HUDEP-2 (cell line): ENCODE data around the gene SPATS2L.

Experiments
- DNase-seq, 76 experiments: peaks; one replicate each; lab custom pipeline; 2025; ENCODE audit not compliant: unreplicated experiment in 76 of 76; lab: John Stamatoyannopoulos, UW

SPATS2L gene

DNA sequence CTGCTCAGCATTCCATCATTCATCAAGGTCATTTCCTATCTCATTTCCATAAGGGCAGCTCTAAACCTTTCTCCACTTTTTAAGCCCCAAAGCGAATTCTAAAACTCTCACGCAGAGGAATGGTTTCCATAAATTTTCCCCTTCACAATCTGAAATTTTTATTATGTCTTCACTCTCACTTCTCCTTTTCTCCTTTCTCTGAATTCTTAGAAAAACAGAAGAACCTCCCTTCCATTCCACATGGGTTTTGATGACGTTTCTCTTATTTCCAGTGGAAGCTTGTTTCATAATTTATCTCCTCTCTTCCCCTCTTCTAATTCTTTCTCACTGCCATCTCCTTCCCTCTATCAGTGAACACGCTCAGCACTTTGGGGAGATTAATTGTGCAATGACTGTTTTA lies 97.3 kb downstream of the SPATS2L start:
- no peak for DNase-seq

DNA sequence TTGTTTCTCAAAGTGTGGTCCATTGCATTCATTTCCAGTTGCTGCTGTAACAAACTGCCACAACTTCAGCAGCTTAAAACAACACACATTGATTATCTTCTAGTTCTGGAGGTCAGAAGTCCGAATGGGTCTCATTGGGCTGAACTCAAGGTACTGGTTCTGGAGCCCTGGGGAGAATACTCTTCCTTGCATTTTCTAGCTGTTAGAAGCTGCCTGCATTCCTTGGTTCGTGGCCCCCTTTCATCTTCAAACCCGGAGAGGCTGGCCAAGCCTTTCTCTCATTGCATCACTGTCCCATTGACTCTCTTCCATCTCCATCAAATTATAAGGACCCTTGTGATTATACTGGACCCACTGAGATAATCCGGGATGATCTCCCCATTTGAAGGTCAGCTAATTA lies 98.1 kb downstream of the SPATS2L start:
- no peak for DNase-seq

DNA sequence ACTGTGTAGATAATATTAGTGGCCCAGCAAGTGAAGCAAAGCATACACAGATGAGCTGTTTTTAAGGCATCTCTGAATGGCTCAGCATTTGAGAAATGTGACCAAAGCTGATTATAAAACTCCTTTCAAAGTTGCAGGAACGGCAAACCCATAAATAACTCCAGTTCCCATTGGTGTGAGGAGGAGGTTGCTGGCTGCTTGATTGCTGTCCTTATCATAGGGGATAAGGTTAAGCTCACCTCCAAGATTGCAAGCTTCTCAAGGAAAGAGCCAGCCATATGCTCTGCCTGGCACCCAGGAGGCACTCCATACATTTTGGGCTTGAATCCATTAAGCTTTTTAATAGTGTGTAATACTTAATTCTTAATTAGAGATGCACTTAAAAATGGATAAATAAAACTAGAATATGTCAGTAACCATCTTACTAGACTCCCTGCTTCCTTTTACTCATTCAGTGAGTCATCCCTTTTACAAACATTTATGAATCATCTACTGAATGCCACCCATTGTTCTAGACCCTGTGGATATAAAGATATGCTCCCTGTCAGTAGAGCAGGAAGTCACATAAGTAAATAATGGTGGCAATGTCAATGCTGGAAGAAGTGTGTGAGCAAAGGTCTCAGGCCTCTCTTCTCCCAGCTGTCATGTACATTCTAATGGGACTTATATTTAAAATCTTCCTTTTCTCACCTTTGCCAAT lies 99.3 kb downstream of the SPATS2L start:
- DNase-seq, result peak in 4 of 76 experiments; percentile 6 to 28 (median 8)

DNA sequence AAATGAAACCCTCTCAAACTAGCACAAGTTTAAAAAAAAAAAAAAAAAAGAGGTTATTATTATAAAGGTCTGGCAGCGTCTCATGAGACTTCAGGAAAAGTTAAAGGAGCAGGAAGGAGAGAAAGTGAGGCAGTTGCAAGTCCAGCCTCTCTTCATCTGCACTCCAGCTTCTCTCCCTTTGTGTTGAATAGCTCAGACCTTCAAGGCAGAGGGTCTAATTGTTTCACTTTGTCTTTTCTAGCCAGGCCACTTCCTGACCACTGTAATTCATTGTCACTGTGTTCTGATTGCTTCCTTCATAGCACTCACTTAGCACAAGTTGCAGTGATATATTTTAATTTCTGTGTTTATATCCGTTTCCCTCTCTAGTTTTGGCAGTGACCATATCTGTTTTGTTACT lies 99.9 kb downstream of the SPATS2L start:
- DNase-seq, result no peak

DNA sequence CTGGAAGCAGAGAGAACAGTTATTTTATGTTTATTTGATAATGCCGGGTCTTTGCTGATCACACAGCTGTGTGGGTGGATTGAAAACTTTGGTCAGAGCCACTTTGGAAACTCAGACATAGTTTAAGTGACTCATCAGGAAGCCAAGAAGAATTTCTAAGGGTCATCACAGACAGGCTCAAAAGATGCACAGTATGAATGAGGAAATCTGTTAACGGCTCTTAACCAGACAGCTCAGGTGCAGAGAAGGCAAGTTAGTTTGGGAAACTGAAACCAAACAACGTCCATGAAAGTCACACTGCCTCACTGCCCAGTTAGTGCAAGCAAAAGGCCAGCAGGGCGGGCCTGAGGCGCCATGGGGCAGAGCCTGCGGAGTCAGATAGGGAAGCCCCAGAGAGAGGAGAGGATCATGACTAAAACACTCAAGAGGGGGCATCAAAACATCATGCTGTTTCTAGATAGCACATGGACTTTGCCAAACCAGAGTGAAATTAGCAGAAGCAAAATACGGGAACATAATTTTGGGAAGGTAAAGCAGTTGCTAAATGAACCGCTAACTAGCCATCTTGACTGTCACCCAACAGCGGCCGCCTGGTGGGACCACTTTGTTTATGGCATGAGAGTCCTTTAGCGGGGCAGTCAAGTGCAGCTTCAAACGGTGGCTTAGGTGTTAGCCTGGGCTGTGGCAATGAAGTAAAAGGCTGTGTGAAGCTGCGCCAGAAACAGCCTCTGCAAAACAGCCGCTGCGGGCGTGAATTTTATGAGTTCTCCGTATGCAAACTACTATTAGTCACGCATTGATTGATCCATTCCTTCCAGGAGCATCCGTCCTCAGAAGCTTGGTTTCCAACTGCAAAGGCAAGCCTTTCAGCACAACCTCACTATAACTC lies 102.2 kb downstream of the SPATS2L start:
- no peak for DNase-seq

DNA sequence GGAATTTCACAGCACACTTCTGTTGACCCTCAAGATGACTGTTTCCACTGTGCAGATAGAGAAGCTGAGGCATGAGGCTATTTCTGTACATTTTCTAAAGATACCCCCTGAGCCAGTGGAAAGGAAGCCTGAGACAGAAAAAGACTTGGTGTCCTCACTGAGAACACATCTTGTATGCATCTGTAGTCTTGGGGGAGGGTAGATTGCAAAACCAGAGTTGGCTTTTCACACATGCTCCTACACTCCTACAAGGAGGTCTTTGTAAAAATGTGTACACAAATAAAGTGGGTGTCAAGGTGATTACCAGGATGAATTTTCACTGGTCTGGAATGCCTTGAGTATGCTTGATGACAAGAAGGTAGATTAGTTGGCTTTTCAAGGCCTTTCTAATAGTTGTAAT lies 105.3 kb downstream of the SPATS2L start:
- no peak for DNase-seq

DNA sequence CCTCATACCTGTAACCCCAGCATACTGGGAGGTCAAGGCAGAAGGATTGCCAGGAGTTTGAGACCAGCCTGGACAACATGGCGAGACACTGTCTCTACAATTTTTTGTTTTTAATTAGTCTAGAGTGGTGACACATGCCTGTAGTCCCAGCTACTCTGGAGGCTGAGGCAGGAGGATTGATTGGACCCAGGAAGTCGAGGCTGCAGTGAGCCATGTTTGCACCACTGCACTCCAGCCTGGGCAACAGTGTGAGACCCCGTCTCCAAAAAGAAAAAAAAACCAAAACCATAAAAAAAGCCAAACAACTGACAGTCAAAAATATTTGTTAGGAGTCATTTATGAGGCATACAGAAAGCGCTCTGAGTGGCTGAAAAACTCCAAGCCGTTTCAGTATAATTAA lies 107.9 kb downstream of the SPATS2L start:
- DNase-seq, result no peak

DNA sequence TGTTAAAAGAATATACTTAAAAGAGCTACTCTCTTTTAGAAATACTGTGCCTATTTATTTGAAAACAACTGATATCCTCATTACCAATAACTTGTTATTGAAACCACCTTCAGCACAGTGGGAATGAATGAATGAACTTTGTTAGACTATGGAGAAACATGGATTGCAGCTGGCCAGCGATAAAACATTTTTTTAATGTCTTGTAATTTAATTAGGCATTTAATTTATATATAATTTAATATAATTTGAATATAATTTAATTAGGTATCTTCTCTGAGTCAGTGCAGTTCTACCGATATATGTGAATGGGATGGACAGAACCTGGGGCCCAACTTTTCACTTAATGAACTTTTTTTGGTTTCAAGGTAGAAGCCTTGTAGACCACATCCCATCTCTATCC lies 109.0 kb downstream of the SPATS2L start:
- DNase-seq, result no peak

DNA sequence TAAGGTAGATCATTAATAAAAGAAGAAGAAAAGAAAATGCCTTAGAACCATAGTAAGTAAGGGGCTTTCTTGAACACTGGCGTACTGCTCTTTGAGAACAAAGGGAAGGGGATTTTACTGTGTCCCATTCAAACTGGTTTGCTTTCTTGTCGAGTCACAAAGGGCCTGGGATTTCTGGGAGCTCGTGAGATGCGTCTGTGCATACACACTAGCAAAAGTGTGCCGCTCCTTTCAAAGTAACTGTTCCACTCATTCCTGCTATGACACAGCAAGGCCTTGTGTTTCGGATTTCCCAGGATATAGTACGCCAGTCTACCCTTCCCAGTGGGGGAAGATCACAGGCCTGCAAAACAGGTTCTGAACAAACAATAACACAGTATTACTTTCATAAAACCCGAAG lies 110.4 kb downstream of the SPATS2L start:
- DNase-seq, result no peak

DNA sequence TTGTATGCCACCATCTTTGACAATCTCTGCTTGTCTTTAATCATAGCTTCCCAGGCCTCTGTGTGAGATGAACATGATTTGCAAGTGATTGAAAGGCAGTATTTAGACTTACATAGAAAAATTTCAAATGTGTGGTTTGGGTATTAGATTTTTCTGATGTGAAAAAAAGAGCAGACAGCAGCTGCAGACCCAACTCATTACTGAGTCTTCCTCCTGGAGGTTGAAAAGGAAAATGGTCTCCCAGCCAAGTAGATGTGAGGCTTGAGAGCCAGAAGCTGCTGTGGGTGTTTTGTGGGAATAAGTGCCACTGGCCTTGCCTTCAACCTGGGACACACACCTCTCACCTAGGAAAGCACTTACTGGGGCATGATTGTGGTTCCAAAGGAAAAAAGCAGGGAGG lies 110.9 kb downstream of the SPATS2L start:
- DNase-seq, result no peak

DNA sequence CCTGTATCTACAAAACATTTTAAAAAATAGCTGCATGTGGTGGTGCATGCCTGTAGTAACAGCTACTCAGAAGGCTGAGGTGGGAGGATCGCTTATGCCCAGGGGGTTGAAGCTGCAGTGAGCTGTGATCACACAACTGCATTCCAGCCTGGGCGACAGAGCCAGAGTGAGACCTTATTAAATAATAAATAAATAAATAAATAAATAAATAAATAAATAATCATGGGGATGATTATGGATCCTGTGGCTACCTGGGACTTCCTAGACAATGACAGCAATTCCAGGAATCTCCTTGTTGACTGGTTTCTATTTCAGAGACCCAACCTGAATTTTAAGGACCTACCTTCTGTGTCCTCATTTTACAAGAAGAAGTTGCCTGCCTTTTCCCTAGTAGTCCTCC lies 111.9 kb downstream of the SPATS2L start:
- no peak for DNase-seq

DNA sequence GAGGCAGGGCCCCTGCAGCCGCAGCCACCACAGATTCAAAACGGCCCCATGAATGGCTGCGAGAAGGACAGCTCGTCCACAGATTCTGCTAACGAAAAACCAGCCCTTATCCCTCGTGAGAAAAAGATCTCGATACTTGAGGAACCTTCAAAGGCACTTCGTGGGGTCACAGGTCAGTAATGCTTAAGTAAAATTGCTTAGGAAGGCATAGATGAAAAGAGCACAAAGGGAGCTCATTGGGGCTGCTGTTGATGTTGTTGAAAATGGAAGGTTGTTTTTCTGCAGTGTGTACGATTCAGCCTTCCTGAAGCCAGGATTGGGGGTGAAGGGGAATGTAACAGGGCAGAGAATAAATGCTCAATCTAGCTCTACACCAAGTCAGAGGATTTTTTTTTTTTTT lies 112.8 kb downstream of the SPATS2L start:
- DNase-seq, result no peak

DNA sequence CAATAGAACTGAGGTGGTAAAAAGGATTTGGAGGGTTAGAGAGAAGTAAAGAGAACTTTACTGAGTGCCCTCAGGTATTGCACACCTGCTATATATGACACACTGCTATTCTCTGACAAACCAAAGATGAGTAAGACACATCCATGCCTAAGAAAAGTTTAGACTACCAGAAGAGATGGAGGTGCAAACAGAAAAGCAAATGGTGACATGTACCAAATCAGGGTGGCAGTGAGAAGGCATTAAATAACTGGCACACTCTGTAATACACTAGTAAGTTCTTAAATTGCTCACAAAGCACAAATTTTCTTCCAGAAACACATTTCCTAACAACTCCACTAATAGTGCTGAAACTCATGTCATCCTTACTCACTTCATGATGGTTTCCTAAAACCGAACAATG lies 114.8 kb downstream of the SPATS2L start:
- no peak for DNase-seq

DNA sequence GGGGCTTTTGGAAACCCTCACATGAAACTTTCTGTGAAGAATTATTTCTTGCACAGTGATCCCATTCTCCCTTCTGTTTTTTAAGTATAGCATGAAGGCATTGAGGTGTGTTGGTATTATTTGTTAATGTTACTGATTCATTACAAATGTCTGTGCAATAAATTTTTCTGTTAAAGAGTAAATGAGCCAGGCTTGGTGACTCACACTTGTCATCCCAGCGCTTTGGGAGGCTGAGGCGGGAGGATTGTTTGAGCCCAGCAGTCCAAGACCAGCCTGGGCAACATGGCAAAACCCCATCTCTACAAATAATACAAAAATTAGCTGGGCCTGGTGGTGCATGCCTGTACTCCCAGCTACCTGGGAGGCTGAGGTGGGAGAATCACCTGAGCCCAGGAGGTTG lies 115.6 kb downstream of the SPATS2L start:
- DNase-seq, result no peak

DNA sequence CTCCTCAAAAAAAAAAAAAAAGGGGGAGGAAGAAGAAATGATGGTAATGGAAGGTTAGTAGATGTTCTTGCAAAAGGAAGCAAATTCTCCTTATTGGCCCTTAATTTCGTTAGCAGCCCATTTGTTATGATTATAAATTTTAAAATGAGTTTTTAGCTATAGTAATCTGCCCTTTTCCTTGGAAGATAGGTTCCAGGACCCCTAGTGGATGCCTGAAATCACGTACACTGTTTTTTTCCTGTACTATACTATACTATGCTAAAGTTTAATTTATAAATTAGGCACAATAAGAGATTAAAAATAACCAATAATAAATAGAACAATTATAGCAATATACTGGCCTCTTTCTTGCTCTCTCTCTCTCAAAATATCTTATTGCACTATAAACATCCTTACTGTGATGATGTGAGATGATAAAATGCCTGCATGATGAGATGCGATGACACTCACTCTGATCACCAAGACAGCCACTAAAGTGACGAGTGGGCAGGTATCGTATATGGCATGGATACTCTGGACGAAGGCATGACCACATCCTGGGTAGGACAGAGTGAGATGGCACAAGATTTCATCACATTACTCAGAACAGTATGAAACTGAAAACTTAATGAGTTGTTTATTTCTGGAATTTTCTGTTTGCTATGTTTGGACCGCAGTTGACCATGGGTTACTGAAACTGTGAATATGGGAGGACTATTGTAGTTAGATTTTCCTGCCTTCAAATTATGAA lies 116.2 kb downstream of the SPATS2L start:
- no peak for DNase-seq

DNA sequence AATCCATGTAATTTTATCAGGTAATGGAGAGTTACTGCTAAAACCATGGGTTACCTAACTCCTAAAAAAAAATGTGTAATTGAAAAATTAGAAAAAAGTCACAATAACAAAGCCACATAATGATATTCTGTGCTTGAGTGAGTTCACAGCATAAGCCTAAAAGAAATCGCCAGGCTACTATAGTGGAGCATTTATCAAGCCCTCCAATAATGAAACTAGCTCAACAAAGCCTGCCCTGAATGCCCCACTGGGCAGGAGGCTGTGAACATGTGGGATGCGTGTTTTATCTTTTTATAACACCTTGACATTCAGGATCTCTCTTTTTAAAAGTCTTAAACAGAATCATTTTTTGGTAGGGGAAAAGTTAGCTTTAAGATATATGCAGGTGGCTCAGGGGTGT lies 117.0 kb downstream of the SPATS2L start:
- no peak for DNase-seq

DNA sequence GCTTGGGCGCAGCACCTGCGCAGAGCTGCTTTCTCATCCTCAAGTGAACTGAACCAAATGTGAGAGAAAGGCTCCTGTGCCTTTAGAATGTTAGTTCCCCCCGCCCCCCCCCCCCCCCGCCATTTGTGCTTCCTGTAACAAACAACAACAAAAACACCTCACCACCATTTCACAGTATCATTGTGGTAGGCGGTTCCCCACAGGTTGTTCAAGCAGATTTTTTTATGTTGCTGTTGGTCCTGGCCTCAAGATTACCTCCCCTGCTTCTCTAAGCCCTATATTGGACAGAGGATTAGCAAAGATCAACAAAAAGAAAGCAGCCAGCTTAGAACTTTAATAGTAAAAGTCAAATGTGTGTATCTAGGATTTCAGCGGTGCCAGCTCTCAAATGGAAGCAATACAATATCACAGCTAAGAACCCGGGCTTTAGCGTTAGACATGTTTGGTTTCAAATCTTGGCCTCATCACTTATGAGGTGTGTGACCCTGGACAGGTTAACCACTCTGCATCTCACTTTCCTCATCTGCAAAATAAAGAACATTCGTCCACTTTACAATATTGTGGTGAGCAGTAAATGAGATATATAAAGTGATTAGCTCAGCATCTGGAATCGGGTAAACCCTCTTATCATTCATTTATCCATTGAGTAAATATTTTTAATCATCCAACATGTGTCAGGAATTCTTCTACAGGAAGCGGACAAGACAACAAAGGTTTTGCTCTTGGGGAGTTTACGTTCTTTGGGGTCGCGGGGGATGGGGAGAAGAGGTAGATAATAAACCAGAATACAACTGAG lies 118.7 kb downstream of the SPATS2L start:
- no peak for DNase-seq

DNA sequence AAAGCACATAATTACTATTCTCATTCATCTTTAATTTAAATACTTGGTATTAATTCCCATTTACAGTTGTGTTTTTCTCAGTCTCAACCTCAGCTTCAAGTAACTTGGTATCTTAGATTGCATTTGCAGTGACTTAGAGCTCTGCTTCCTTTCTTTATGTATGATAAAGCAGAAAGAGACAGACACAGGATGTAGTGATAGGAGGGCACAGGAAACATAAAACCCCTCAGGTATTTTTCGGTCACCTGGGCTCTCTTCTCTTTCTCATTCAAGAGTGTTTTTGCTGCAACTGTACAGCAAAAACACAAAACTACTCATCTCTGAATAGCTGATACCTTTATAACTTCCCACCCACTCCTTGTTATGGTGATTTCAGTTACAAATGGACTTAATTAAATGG lies 120.3 kb downstream of the SPATS2L start:
- DNase-seq, result no peak

DNA sequence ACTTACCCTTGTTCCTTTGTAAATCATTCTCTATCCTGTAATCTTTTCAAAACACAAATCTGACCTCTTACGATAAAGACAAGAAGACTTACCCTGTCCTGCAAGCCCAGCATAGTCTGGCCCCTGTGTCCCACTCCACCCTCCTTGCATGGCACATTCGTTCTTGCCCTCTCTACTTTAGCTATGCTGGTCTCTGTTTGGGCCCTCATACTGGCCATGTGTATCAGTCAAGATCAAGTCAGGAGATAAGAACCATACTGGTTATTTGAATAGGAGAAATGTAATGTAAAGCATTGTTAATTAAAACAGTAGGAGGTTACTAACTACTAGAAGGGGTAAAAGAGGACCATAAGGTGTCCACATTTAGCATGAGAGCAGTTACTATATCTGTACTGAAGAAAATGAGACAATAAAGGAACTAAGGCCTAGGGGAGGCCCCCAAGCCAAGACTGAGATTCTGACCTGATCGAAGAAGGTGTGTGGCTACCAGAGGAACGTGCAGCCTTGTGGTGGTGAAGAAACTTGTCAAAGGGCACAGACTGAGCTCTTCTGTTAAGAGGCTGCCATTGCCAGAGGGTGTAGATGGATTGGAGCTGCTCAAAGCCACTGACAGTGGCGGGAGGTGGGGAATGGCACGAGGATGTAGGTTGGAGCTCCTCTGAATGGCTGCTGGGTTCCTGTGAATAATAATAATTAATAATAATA lies 122.6 kb downstream of the SPATS2L start:
- no peak for DNase-seq

DNA sequence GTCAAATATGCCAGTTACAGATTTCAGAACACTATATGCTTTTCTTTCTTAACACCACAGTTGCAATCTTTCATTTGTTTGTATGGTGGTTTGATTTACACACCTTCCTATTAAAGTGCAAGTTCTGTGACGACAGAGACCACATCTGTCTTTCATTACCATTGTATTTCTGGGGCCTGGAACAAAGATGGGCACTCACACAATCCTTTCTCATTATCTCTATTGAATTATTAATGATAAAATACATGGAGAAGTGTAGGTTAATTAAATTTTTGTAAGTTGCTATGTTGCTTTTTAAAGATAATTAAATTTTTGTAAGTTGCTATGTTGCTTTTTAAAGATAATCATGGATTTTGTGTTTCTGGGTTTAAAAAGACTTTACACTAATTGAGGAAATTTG lies 123.5 kb downstream of the SPATS2L start:
- DNase-seq, result no peak
